VCaP (cell line): ENCODE measurements around the gene ITGB7.
"Not testable (repeated sequence)": the region's sequence is repeated elsewhere in the genome, so short reads cannot be mapped to it uniquely, and the experiment has no call there.

Experiments used
- H3K27ac ChIP-seq: fragments of 450-650 bp; 2 replicates; pipeline ENCODE4 v1.5.1; 2017
- TF ChIP-seq, protein P1 (sequence below): fragments of 450-650 bp; conservative IDR thresholded peaks from 2 replicates; pipeline ENCODE4 v1.5.1; 2017; ENCODE audit warnings: mild to moderate bottlenecking, moderate library complexity

ITGB7 gene

DNA sequence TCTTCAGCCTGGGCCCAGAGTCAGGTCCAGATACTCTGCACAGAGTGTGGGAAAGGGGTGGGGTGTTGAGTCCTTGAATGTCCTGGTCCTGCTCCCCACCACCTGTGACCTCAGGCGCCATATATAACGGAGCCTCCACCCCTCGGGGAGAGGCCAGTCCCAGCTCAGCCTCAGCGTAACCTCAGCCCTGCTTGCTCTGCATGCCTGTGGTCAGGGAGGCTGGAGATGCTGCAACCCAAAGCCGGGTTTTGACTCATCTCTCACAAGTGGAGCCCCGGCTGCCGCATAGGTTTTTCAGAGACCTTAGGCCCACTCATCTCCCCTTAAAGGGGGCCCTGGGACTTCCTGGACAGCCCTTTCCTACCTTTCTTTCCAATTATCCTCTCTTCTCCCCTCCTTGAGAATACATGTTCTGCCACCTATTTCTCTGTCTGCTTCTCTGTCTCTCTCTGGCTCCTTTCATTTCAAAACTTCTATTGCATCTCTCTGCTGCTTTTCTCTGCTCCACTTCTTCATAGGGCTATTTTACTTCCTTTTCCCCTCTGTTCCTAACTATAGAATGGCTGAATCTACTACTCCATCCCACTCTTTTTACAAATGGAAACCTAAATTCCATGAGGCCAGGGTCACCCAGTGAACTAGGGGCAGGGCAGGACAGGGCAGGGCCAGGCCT, 1.2 kb downstream of the ITGB7 start:
- TF ChIP-seq, protein P1, sequence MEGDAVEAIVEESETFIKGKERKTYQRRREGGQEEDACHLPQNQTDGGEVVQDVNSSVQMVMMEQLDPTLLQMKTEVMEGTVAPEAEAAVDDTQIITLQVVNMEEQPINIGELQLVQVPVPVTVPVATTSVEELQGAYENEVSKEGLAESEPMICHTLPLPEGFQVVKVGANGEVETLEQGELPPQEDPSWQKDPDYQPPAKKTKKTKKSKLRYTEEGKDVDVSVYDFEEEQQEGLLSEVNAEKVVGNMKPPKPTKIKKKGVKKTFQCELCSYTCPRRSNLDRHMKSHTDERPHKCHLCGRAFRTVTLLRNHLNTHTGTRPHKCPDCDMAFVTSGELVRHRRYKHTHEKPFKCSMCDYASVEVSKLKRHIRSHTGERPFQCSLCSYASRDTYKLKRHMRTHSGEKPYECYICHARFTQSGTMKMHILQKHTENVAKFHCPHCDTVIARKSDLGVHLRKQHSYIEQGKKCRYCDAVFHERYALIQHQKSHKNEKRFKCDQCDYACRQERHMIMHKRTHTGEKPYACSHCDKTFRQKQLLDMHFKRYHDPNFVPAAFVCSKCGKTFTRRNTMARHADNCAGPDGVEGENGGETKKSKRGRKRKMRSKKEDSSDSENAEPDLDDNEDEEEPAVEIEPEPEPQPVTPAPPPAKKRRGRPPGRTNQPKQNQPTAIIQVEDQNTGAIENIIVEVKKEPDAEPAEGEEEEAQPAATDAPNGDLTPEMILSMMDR = no peak
- H3K27ac ChIP-seq = no peak overlapping the region

DNA sequence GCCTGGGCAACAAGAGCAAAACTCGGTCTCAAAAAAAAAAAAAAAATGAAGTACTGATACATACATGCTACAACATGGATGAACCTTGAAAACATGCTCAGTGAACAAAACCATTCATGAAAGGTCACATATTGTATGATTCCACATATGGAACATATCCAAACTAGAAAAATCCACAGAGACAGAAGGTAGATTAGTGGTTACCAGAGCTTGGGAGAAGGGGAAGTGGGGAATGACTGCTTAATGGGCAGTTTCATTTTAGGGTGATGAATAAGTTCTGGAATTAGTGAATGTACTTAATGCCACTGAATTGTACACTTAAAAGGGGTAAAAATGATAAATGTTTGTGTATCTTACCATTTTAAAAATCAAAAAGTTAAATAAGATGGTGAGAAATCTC, 2.7 kb downstream of the ITGB7 start:
- TF ChIP-seq, protein P1 = no peak
- no peak overlapping the region for H3K27ac ChIP-seq

DNA sequence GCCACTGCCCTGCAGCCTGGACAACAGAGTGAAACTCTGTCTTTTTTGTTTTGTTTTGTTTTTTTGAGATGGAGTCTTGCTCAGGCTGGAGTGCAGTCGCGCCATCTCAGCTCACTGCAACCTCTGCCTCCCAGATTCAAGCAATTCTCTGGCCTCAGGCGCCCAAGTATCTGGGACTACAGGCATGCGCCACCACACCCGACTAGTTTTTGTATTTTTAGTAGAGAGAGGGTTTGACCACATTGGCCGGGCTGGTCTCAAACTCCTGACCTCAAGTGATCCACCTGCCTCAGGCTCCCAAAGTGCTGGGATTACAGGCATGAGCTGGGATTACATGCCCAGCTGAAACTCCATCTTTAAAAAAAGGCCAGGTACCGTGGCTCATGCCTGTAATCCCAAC, 4.7 kb downstream of the ITGB7 start:
- H3K27ac ChIP-seq = not testable (repeated sequence)

DNA sequence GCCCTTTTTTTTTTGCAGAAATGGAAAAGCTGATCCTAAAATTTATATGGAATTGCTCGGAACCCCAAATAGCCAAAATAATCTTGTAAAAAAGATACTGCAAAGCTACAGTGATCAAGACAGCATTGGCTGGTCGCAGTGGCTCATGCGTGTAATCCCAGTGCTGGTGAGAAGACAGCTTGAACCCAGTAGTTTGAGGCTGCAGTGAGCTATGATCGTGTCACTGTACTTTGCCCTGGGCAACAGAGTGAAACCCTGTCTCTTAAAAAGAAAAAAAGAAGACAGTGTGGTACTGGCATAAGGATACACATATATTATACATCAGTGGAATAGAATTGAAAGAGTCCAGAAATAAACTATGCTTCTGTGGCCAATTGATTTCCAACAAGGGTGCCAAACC, 5.4 kb downstream of the ITGB7 start:
- TF ChIP-seq, protein P1 = no peak
- no peak overlapping the region for H3K27ac ChIP-seq

DNA sequence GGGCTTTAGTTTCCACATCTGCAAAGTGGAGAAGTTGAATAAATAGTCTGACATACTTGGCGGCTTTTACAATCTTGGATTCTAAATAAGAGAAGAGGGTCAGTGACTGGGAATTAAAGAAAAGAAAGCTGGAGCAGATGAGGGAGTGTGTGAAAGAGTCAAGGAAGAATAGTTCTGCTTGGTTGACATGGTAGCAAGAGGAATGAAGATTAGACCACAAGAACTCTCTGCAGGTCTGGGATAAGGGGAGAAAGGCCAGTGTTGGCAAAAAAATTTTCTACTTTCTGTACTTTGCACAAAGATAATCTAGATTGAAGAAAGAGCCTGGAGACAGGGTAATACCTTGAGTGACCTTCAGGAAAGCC, 5.9 kb downstream of the ITGB7 start:
- TF ChIP-seq, protein P1 = no peak
- no peak overlapping the region for H3K27ac ChIP-seq

DNA sequence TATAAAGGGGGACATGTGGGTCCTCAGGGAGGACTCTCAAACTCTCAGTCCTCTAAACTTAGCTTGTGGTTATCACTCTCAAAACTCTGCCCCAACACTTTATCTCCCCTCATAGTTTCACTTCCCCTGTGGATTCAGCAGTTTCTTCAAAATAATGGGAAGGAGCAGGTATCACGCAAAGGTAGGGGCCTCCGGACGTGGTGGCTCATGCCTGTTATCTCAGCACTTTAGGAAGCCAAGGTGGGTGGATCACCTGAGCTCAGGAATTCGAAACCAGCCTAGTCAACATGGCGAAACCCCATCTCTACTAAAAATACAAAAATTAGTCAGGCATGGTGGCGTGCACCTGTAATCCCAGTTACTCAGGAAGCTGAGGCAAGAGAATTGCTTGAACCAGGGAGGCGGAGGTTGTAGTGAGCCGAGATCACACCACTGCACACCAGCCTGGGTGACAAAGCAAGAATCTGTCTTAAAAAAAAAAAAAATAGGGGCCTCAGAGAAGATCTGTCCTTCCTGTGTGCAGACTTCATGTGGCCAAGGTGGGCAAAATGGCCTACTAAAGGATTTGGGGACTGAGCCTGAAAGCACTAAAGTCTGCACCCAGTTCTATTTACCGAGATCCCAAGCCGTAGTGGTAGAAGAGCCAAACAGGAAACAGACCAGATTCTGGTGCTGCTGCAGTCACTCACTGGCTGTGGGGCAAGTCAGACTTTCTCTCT, 6.4 kb downstream of the ITGB7 start:
- H3K27ac ChIP-seq = no peak overlapping the region
- TF ChIP-seq, protein P1 = no peak

DNA sequence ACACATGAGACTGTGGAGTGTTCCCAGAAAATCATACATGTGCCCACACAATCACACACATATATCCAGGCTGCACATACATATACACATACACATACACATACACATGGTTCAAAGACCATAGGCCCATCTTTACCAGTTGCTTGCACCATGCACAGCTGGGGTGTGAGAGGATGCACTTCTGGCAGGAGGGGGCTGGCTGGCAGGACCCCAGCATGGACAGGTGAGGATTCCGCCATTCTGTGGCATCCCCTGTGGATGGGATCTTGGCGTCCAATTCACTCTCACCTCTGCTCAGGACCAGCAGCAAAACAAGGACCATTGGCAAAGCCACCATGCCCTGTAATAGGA, 7.0 kb downstream of the ITGB7 start:
- no peak overlapping the region for H3K27ac ChIP-seq

DNA sequence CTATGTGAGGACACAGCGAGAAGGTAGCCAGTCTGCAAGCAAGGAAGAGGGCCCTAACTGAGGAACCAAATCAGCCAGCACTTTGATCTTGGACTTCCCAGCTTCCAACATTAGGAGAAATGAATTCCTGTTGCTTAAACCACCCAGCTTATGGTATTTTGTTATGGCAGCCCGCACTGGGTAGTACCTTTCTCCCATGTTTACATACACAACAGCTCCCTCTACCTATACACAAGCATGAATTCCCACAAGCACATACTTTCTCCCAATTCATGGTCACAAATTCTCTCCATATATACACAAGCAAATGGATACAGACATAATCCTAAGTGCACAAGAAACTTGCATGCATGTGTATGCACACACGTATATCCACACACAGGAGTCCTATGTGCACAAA, 7.4 kb downstream of the ITGB7 start:
- TF ChIP-seq, protein P1 = no peak

More for the DNA sequence above, 7.0 kb downstream of the ITGB7 start:
- TF ChIP-seq, protein P1 = no peak

More for the DNA sequence above, 7.4 kb downstream of the ITGB7 start:
- no peak overlapping the region for H3K27ac ChIP-seq
